A673 (cell line): ENCODE data around the gene GBGT1.

Experiments
- EZH2 ChIP-seq: fragments of 200-600 bp; sonication (generic); IDR thresholded peaks from 2 replicates; pipeline ENCODE4 v1.6.1; 2017; ENCODE audit warnings: borderline replicate concordance, low read depth, mild to moderate bottlenecking, mixed read lengths, antibody characterized with exemption, low read length; ENCODE audit not compliant: poor library complexity, severe bottlenecking
- TF ChIP-seq, protein P1 (sequence below): fragments of 300-800, 200-600 bp; sonication (generic); conservative IDR thresholded peaks from 2 replicates; pipeline ENCODE4 v1.5.1; 2017; ENCODE audit warnings: low read depth, mild to moderate bottlenecking, antibody characterized with exemption, low read length, moderate library complexity, mixed read lengths

DNA sequence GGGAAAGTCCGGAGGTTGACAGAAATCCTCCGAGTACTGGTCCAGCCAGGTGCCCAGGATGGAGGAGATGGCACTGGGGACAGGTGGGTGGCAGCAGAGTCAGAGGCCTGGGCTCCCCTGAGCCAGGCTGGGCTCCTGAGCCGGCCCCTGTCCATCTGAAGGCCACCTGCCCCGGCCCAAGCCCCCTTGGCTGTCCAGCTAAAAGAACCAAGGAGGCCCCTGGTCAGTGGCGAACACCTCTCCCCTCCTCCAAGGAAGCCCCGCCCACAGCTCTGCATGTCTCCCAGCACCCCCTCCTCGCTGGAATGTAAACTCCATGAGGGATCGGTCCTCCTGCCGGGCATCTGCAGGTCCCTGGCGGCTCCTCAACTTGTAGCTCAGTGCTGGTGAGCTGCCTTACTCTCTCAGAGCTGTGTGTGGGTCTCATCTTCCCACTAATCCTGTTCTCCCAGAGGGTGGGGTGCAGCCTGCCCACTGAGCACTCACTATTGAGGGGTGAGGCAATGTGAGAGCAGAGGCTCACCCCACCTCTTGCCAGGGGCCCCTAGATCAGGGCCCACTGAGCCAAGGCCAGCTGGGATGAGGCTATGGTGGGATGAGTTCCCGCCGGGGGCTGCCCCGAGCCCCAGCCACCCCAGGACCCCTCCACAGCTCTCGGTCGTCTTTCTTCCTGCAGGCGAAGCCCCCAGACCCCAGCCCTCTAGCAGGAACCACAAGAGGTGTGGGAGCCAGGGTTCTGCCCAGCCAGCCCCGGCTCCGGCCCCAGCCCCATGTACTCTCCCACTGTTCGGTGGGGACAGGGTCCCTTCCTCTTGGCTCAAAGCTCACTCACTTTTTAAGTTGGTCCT, 54.7 kb downstream of the GBGT1 start:
- TF ChIP-seq, protein P1, sequence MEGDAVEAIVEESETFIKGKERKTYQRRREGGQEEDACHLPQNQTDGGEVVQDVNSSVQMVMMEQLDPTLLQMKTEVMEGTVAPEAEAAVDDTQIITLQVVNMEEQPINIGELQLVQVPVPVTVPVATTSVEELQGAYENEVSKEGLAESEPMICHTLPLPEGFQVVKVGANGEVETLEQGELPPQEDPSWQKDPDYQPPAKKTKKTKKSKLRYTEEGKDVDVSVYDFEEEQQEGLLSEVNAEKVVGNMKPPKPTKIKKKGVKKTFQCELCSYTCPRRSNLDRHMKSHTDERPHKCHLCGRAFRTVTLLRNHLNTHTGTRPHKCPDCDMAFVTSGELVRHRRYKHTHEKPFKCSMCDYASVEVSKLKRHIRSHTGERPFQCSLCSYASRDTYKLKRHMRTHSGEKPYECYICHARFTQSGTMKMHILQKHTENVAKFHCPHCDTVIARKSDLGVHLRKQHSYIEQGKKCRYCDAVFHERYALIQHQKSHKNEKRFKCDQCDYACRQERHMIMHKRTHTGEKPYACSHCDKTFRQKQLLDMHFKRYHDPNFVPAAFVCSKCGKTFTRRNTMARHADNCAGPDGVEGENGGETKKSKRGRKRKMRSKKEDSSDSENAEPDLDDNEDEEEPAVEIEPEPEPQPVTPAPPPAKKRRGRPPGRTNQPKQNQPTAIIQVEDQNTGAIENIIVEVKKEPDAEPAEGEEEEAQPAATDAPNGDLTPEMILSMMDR = no peak
- no peak for TF ChIP-seq EZH2
